PC-9 (cell line): ENCODE data around the gene ST8SIA3.

Source experiments
- EZH2 ChIP-seq: fragments of 200-600 bp; sonication (generic); IDR thresholded peaks from 2 replicates; pipeline ENCODE4 v1.8.0; 2017; ENCODE audit warnings: antibody characterized with exemption, low read depth
- TF ChIP-seq, protein P1 (sequence below): fragments of 200-600 bp; sonication (generic); conservative IDR thresholded peaks from 2 replicates; pipeline ENCODE4 v1.6.1; 2017; ENCODE audit warnings: mixed run types, antibody characterized with exemption, mild to moderate bottlenecking, moderate library complexity

GRCh38 chr18:57347784-57348183 lies 4.6 kb upstream of the ST8SIA3 start:
- no peak for TF ChIP-seq EZH2
- TF ChIP-seq, protein P1, sequence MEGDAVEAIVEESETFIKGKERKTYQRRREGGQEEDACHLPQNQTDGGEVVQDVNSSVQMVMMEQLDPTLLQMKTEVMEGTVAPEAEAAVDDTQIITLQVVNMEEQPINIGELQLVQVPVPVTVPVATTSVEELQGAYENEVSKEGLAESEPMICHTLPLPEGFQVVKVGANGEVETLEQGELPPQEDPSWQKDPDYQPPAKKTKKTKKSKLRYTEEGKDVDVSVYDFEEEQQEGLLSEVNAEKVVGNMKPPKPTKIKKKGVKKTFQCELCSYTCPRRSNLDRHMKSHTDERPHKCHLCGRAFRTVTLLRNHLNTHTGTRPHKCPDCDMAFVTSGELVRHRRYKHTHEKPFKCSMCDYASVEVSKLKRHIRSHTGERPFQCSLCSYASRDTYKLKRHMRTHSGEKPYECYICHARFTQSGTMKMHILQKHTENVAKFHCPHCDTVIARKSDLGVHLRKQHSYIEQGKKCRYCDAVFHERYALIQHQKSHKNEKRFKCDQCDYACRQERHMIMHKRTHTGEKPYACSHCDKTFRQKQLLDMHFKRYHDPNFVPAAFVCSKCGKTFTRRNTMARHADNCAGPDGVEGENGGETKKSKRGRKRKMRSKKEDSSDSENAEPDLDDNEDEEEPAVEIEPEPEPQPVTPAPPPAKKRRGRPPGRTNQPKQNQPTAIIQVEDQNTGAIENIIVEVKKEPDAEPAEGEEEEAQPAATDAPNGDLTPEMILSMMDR = no peak
